ENCODE measurements around the gene PRR7.

DNA sequence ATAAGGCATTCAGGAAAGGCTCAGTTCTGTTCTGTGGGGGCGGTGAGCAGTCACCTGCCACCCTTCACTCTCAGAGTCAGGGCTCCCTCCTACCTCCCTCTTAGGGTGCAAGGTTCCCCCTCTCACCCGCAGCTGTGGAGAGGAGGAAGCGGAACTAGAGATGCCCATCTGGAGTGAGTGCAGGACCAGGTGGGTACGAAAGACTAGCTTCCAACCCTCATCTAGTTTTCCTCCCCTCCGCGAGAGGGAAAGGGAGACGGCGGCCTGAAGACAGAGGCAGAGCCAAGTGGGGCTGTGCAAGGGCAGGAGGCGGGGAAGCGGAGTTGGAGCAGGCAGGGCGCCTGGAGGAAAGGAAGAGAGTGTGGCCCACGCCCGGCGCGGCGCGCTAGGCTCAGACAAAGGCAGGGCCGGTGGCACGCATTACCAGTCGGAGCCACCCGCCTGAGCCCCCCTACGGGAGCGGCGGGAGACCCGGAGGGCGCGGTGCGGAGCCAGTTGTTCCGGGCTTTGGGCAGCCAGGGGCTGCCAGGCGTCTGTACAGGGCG lies 7.3 kb downstream of the PRR7 start:
- TF ChIP-seq CTCF (IDR thresholded peaks at IDR 0.05; ENCODE audit: low read length) (no peak), EZH2phosphoT487 (IDR thresholded peaks at IDR 0.05; ENCODE audit: low read length) (no peak), EZH2 (optimal IDR thresholded peaks at IDR 0.05; ENCODE audit: low read depth, low read length) (no peak)

All from MM.1S (cell line).